GM12865 (cell line): ENCODE measurements around the gene OMG.

Experiments used
- DNase-seq: peaks from one replicate; pipeline ENCODE4 v3.0.0; 2010; ENCODE audit warnings: low read depth
- H3K4me3 ChIP-seq: 2 replicates; pipeline ENCODE4 v1.5.1; 2011; ENCODE audit warnings: mild to moderate bottlenecking, low read depth, low read length, control low read depth
- CTCF ChIP-seq: IDR thresholded peaks from 2 replicates; pipeline ENCODE4 v1.5.1; 2011; ENCODE audit warnings: low read length, control low read depth, low read depth, inconsistent platforms; ENCODE audit not compliant: insufficient read depth; ENCODE audit errors: missing control alignments

Gene OMG

GRCh38 chr17:31308372-31309334 is 11.6 kb upstream of the OMG start:
- TF ChIP-seq CTCF, result no peak
- H3K4me3 ChIP-seq, result peak overlapping the region; percentile 89

GRCh38 chr17:31307640-31308039 is 10.6 kb upstream of the OMG start:
- peak overlapping the region; percentile 44; the same call in 1 of the 2 replicates for H3K4me3 ChIP-seq
- DNase-seq, result no peak
- no peak for TF ChIP-seq CTCF

More at GRCh38 chr17:31308372-31309334, 11.6 kb upstream of the OMG start:
- peak; percentile 70 for DNase-seq

GRCh38 chr17:31299624-31300023 is 2.6 kb upstream of the OMG start:
- no peak overlapping the region for H3K4me3 ChIP-seq
- no peak for DNase-seq
- no peak for TF ChIP-seq CTCF

- no peak for DNase-seq
- TF ChIP-seq CTCF, result no peak
- H3K4me3 ChIP-seq, result no peak overlapping the region
Measured at GRCh38 chr17:31296142-31296541, 897 bp downstream of the OMG start.

- DNase-seq, result no peak
- H3K4me3 ChIP-seq, result no peak overlapping the region
- TF ChIP-seq CTCF, result no peak
Measured at GRCh38 chr17:31295489-31295871, 1.6 kb downstream of the OMG start.

- no peak overlapping the region for H3K4me3 ChIP-seq
- no peak for TF ChIP-seq CTCF
- DNase-seq, result no peak
Measured at GRCh38 chr17:31294820-31295488, 2.1 kb downstream of the OMG start.
